ENCODE results near the gene MAN1B1.
A peak's percentile ranks its signal among the peaks of the same experiment; 100 is the strongest.
"Not testable (repeated sequence)": the region's sequence is repeated elsewhere in the genome, so short reads cannot be mapped to it uniquely, and the experiment has no call there.

MAN1B1 gene

GRCh38 chr9:137109250-137110146 is 22.7 kb downstream of the MAN1B1 start:
- DNase-seq: no peak

DNA sequence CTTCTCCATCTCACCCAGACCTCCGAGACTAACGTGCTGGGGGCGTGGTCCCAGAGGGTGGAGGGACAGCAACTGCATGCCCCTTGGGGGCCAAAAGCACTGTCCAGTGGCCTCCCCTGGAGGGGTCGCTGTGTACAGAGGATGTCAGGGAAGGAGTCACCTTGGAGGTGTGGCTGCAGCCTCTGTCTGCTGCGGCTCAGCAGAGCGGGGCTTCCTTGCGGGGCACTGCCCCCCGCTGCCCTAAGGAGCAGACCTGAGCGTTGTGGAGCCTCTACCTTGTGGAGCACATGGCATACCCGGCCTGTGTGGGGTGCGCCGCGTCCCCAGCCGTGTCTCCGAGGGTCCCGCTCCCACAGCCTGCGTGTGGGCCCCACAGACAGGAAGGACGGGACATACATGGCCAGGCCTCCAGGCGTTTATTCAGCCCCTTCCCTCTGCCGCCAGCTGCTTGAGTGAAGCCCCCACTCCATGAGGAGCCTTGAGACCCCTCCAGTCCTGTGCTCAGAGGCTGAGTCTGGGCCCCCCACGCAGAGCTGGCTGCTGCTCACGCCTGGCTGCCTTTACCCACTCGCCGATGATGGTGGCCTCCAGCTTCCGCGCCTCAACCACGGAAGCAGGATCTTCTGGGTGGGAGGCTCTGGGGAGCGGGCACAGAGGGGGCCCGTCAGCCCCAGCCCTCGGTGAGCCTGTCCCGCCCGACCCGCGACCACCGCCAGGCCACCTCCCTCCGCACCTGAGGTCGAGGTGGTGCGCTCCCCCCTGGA is 23.5 kb downstream of the MAN1B1 start:
- no peak for DNase-seq

DNA sequence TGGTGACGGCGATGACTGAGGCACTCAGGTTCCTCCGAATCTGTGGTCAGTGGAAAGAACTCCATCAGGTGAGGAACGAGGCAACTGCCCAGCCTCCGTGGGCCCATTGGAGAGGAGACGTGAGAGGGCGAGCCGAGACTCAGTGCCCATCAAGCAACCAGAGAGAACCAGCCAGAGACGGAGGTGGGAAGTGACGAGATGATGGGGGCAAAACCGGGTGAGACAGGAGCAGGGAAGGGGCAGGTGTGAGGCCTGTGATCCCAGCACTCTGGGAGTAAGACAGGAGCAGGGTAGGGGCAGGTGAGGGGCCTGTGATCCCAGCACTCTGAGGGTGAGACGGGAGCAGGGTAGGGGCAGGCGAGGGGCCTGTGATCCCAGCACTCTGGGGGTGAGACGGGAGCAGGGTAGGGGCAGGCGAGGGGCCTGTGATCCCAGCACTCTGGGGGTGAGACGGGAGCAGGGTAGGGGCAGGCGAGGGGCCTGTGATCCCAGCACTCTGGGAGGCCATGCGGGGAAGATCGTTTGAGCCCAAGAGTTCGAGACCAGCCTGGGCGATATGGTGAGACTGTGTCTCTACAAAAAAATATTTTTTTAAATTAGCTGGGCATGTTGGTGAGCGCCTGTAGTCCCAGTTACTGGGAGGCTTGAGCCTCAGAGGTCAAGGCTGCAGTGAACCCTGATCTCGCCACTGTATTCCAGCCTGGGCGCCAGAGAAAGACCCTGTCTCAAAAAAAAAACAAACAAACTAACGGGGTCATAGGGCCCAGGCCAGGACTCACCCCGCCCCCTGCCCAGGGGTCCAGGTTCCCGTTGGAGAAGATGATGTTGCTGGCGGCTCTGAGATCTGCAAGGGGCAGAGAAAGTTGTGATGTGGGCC is 24.4 kb downstream of the MAN1B1 start:
- no peak for DNase-seq

- no peak for DNase-seq
Observed at GRCh38 chr9:137111788-137112563, 25.2 kb downstream of the MAN1B1 start.

GRCh38 chr9:137112564-137113384 is 26.0 kb downstream of the MAN1B1 start:
- DNase-seq: no peak

DNA sequence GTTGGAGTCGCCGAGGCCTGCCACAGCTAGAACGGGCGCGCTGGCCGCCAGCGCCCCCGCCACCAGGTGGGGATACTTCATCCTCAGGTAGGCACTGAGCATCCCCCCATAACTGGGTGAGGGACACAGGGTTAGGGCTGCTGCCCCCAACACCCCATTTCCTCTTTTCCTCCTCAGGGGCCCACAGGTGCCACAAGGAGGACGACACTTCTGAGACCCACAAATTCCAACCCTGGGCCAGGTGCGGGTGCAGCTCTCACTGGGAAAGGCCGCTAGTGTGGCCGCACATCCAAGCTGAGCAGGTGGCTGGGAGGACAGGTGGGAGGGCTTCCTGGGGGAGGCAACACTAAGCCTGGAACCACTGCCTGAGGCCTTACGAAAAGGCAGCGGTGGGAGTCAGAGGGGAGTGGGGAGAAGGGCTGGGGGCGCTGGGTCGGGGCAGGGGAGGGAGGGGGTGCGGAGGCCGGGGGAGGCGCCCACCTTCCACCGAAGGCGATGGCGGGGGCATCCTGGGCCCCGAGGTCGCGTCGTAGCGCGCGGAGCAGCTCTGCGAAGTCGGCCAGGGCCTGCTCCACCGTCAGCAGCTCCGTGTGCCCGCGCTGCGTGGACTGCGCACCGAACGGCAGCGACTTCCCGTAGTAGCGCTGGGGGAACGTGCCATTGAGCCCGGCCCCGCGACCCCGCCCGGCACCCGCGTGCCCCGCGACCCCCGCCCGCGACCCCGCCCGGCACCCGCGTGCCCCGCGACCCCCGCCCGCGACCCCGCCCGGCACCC is 26.8 kb downstream of the MAN1B1 start:
- DNase-seq: no peak

DNA sequence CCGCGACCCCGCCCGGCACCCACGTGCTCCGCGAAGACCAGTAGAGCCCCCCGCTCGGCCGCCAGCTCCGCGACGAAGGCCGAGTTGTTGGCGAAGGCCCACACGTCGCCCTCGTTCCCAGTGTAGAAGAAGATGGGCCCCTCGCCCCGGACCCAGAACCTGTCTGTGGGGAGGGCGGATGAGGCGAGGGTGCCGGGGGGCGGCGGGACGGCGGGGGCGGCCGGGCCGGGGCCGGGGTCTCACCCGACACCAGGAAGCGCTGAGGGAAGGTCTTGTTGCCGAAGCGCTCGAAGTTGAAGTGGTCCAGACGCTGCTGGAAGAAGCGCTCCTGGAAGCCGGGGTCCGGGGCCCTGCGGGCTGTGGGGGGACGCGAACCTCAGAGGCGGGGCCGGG is 27.4 kb downstream of the MAN1B1 start:
- DNase-seq: peak in 1 of 58 donors; percentile 78

DNA sequence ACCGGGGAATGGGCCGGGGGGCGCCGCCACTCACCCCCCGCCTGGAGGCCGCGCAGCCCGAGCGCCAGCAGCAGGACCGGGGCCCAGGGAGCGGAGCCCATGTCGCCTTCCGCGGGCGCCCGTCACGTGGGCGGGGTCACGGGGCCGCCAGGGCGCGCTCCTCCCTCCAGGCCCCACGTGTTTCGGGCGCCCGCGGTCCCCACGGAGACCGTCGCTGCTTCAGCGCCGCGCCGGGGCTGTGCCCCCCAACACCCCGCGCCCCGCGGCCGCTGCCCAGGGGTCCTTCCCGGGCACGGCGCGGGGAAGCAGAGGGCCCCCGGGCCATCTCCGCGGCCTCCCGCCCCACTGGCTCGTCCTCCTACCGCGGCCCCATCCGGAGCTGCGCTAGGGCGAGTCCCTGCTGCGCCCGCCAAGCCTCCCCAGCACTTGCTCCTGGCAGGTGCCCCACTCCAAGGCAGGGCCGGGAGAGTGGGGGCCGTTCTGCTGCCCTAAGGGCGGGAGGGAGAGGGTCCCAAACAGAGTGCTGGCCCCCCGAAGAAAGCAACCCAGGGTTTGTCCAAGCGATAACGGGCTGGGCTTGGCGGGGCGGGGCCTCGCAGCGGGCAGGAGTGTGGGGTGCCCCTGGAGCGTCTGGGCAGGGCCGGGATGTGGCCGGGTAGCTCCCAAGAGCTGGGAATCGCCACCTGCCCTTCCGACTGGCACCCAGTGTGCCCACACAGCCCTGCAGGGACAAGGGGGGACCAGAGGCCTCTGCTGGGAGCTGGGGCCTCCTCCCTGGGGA is 28.0 kb downstream of the MAN1B1 start, which contains the start of gene DPP7:
DPP7 (minus strand) TSS at position 121 of the 781 bp plus-strand sequence; CDS start at position 101, 20 bp downstream.
- DNase-seq: peak in 52 of 58 donors; percentile 22 to 81 (median 63)

- DNase-seq: no peak
Observed at GRCh38 chr9:137115394-137116026, 28.7 kb downstream of the MAN1B1 start.

DNA sequence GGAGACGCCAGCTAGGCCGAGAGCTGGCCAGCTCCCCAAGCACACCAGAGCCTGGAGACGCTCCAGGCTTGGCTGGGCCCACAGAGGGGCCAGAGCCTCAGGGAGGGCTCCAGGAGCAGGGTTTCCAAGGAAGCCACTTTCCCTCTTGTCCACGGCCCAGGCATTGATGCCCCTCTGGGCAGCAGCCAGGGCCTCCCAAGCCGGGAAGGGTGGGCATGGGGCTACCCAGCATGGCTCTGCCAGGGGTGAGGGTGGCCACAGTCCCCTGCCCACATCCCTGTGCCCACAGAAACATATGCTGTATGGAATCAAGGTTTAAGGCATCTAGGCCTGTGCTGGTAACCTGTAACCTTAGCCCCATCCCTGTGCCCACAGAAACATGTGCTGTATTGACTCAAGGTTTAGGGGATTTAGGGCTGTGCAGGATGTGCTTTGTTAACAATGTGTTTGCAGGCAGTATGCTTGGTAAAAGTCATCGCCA is 29.3 kb downstream of the MAN1B1 start:
- peak in 1 of 58 donors; percentile 7 for DNase-seq

GRCh38 chr9:137116728-137117127 is 29.9 kb downstream of the MAN1B1 start:
- DNase-seq: peak in 9 of 58 donors; percentile 18 to 83 (median 42)

GRCh38 chr9:137117269-137117731 is 30.5 kb downstream of the MAN1B1 start:
- no peak for DNase-seq

DNA sequence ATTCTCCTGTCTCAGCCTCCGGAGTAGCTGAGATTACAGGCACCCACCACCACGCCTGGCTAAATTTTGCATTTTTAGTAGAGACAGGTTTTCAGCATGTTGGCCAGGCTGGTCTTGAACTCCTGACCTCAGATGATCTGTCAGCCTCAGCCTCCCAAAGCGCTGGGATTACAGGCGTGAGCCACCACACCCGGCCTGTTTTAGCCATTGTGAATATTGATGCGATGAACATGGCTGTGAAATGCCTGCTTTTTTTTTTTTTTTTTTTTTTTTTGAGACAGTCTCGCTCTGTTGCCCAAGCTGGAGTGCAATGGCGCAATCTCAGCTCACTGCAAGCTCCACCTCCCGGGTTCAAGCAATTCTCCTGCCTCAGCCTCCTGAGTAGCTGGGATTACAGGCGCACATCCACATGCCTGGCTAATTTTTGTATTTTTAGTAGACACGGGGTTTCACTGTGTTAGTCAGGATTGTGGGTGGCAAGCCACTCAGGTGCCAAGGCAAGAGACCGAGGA is 31.4 kb downstream of the MAN1B1 start:
- DNase-seq: not testable (repeated sequence)

GRCh38 chr9:137121927-137122795 is 35.4 kb downstream of the MAN1B1 start:
- DNase-seq: not testable (repeated sequence)

DNA sequence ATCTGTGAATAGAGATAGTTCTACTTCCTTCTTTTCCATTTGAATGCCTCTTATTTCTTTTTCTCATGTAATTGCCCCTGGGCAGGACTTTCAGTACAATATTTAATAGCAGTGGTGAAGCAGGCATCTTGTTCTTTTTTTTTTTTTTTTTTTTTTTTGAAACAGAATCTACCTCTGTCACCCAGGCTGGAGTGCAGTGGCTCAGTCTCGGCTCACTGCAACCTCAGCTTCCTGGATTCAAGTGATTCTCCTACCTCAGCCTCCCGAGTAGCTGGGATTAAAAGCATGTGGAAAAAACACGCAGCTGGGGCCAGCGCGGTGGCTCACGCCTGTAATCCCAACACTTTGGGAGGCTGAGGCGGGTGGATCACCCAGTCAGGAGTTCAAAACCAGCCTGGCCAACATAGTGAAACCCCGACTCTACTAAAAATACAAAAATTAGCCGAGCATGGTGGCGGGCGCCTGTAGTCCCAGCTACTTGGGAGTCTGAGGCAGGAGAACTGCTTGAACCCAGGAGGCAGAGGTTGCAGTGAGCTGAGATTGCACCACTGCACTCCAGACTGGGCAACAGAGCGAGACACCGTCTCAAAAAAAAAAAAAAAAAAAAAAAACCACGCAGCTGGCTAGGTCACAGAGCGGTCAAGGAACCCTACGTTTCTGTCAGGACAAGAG is 36.1 kb downstream of the MAN1B1 start:
- DNase-seq: not testable (repeated sequence)
